GM12872 (cell line): ENCODE results near the gene RPL4.

Experiments
- CTCF ChIP-seq: IDR thresholded peaks from 3 replicates; pipeline ENCODE4 v1.5.1; 2011; ENCODE audit warnings: low read depth, mild to moderate bottlenecking, low read length, moderate library complexity; ENCODE audit not compliant: insufficient read depth

RPL4 gene

DNA sequence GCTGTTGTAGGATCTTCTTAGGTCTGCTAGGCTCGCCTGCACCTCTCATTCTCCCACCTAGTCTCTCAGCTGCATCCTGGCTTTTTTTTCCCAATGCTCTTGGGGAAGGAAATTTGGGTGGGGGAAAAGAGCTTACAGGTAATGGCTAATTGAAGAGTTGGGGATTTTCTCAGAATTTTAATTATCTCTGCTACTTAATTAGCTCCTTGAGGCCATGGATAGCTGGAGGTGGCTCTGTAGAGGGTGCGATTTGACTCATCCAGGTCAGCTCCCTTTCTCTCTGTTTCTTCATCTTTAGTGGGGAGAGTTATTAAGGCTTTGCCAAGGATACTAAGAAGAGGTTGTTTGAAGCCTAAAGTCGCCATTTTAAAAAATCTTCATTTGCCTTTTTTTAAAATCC lies 29.7 kb downstream of the RPL4 start:
- no peak for TF ChIP-seq CTCF

- TF ChIP-seq CTCF = no peak
These were observed 30.5 kb downstream of the RPL4 start for GRCh38 chr15:66474135-66474534.

DNA sequence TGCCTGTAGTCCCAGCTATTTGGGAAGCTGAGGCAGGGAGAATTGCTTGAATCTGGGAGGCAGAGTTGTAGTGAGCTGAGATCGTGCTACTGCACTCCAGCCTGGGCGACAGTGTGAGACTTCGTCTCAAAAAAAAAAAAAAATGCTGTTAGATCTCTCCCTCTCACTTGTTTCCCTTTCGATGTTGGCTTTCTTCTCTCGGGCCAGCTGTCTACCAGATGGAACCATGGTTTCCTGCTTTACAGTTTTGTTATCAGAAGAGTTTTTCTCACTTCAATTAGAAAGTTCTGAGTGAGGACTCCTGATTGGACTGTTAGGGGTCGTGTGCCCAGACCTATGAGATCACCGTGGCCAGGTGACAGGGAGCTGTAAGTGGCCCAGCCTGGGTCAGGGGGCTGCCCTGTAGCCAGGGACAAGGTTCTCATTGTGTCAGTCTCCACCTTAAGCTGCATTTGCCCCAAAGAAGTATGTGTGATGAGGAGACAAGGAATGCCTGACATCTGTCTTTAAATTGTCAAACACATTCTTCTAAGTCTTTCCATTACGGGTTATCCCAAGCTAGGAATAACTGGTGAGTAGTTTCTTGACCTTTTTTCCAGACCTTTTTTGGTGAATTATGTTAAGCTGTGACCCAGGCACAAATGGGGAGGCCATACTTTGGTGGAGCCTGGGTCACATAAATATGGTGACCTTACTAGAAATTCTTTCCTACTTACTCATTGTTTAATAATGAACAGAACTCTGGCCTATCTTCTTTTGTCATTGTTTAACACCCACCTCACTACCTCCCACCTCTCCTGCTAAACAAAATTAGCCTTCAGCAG lies 32.3 kb downstream of the RPL4 start:
- TF ChIP-seq CTCF = no peak

DNA sequence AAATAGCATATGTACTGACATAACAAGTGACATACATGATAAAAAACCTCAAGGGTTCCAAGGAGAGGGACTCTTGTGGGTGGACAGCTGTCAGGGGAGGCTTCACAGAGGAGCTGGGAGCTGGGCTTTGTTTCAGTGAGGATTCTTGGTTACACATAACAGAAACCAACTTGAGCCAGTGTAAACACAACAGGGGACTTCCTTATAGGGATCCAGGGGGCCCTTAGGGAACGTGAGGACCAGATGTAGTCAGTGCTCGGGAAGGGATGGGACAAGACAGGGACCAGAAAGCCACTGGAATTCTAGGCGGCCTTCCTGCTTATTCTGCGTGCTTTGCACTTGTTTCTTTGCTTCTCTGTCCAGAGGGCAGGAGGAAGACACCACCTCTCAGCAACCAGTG lies 42.0 kb downstream of the RPL4 start:
- no peak for TF ChIP-seq CTCF

DNA sequence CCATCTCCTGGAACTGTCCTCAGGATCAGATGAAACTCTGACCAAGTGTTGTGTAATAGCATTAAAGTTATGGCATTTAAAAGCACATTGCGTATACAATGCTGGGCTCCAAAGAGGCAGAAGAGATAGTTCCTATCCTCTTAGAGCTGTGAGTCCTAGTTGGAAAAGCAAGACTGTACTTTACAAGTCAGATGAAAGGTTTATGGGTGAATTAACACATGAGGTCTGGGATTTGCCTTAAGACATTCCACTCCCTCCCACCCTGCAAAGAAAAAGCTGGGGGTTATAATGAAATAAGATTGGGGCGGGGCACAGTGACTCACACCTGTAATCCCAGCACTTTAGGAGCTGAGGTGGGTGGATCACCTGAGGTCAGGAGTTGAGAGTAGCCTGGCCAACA lies 42.7 kb downstream of the RPL4 start:
- TF ChIP-seq CTCF = no peak

- no peak for TF ChIP-seq CTCF
These were observed 44.6 kb downstream of the RPL4 start for GRCh38 chr15:66459818-66460615.

DNA sequence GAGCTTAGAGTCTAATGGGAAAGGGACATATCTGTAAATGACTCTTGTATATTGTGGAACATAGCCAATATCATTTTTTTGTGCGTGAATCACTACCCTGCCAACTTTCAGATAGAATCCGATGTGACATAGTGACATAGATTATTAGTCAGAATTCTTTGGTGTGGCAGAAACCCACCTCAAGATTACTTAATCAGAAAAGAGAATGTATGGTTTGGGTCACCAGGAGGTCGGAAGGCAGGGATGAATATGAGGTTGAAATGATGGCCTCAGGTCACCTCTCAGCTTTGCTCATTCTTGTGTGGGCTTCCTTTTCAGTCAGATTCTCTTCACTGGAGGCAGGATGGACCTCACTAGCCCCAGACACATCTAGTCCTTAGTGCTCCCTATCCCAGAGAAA lies 48.4 kb downstream of the RPL4 start:
- no peak for TF ChIP-seq CTCF
